ENCODE results near the gene TAS2R1. TPM values are rescaled to one million over a fixed set of nuclear protein-coding genes. Genes with fewer than 3 reads are reported as not detected.

TAS2R1 gene
- total RNA-seq, 1 donor from 2014 or later = not detected

Other genes with a start within 250 kb of the TAS2R1 start
- 10.8 and 11.9 TPM in 2 replicates for gene SEMA5A, start 84.3 kb downstream of the TAS2R1 start, total RNA-seq (ENCODE audit: low replicate concordance)

All from neural progenitor cell (in vitro differentiated cells).